Ishikawa (cell line): ENCODE data around the gene CRYBA2.

Experiments
- CEBPB ChIP-seq: IDR thresholded peaks from 2 replicates; pipeline ENCODE4 v1.6.1; 2012
- CREB1 ChIP-seq: IDR thresholded peaks from 2 replicates; pipeline ENCODE4 v1.6.1; 2012; ENCODE audit warnings: low read depth
- EGR1 ChIP-seq: IDR thresholded peaks from 2 replicates; pipeline ENCODE4 v1.6.1; 2012
- FOXM1 ChIP-seq: IDR thresholded peaks from 2 replicates; pipeline ENCODE4 v1.6.1; 2012; ENCODE audit warnings: low read depth, borderline replicate concordance
- NFIC ChIP-seq: IDR thresholded peaks from 2 replicates; pipeline ENCODE4 v1.6.1; 2012
- RAD21 ChIP-seq: IDR thresholded peaks from 2 replicates; pipeline ENCODE4 v1.6.1; 2012; ENCODE audit warnings: low read depth
- TAF1 ChIP-seq: IDR thresholded peaks from 2 replicates; pipeline ENCODE4 v1.6.1; 2012; ENCODE audit warnings: low read depth, mild to moderate bottlenecking
- TCF12 ChIP-seq: IDR thresholded peaks from 2 replicates; pipeline ENCODE4 v1.6.1; 2012; ENCODE audit warnings: low read depth
- TEAD4 ChIP-seq: IDR thresholded peaks from 2 replicates; pipeline ENCODE4 v1.6.1; 2012
- YY1 ChIP-seq: IDR thresholded peaks from 2 replicates; pipeline ENCODE4 v1.6.1; 2012; ENCODE audit warnings: low read depth
- TF ChIP-seq, protein P1 (sequence below): IDR thresholded peaks from 2 replicates; pipeline ENCODE4 v1.6.1; 2012; ENCODE audit warnings: low read depth, mild to moderate bottlenecking
- TF ChIP-seq, protein P2 (sequence below): IDR thresholded peaks from 2 replicates; pipeline ENCODE4 v1.6.1; 2012

DNA sequence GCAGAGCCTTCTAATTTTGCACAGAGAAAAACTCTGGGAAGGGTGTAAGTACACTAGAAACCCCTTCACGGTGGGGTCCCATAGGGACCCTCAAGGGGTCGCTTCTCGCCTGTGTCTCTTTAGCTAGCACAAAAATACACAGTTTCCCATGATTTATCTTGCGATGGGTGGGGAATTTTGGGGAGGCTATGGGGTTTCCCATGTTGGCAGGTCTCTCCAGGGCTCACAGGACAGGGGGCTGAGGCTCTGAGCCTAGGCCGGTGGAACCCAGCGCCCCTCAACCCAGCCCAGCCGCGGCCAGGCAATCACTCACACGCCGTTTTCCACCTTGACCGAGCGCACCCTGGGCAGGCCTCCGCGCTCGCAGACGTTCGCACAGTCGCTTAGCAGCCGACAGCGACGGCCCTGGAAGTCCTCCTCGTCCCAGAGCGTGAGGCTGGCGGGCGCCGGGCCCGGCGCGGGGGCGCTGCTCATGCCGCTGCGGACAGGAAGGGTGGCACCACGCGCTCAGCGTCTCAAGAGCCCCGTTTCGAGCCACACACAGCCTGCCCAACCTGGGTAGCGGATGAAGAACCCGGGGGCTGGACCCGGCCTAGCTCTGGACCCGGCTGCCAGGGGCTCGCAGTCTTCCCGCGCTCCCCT, 398 bp downstream of the CRYBA2 start:
- TF ChIP-seq YY1, result no peak
- TF ChIP-seq TCF12, result no peak
- TF ChIP-seq, protein P1, sequence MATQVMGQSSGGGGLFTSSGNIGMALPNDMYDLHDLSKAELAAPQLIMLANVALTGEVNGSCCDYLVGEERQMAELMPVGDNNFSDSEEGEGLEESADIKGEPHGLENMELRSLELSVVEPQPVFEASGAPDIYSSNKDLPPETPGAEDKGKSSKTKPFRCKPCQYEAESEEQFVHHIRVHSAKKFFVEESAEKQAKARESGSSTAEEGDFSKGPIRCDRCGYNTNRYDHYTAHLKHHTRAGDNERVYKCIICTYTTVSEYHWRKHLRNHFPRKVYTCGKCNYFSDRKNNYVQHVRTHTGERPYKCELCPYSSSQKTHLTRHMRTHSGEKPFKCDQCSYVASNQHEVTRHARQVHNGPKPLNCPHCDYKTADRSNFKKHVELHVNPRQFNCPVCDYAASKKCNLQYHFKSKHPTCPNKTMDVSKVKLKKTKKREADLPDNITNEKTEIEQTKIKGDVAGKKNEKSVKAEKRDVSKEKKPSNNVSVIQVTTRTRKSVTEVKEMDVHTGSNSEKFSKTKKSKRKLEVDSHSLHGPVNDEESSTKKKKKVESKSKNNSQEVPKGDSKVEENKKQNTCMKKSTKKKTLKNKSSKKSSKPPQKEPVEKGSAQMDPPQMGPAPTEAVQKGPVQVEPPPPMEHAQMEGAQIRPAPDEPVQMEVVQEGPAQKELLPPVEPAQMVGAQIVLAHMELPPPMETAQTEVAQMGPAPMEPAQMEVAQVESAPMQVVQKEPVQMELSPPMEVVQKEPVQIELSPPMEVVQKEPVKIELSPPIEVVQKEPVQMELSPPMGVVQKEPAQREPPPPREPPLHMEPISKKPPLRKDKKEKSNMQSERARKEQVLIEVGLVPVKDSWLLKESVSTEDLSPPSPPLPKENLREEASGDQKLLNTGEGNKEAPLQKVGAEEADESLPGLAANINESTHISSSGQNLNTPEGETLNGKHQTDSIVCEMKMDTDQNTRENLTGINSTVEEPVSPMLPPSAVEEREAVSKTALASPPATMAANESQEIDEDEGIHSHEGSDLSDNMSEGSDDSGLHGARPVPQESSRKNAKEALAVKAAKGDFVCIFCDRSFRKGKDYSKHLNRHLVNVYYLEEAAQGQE, result no peak
- TF ChIP-seq NFIC, result no peak
- TF ChIP-seq FOXM1, result no peak
- TF ChIP-seq CREB1, result no peak
- no peak for TF ChIP-seq TEAD4
- no peak for TF ChIP-seq EGR1
- no peak for TF ChIP-seq CEBPB
- TF ChIP-seq, protein P2, sequence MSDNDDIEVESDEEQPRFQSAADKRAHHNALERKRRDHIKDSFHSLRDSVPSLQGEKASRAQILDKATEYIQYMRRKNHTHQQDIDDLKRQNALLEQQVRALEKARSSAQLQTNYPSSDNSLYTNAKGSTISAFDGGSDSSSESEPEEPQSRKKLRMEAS, result no peak
- TF ChIP-seq TAF1, result no peak
- TF ChIP-seq RAD21, result no peak
